Fibroblast of villous mesenchyme (primary cell): Measurements from ENCODE around the gene EBPL. TPM values are rescaled to one million over a fixed set of nuclear protein-coding genes. Genes with fewer than 3 reads are reported as not detected.

Experiments used
- DNase-seq: peaks from one replicate; pipeline ENCODE4 v3.0.0-alpha.2; 2010; ENCODE audit warnings: low read depth
- H3K4me3 ChIP-seq: 2 replicates; pipeline ENCODE4 v1.5.1; 2011; ENCODE audit warnings: low read depth, mild to moderate bottlenecking, low read length
- total RNA-seq: library from RNA; depleted of rRNA; stranded (reverse); fragments of >200 nt; gene quantifications from 2 replicates; pipeline ENCODE4 v1.2.3, GENCODE V29; 2012
- TF ChIP-seq, protein P1 (sequence below): IDR thresholded peaks from 2 replicates; pipeline ENCODE4 v1.5.1; 2012; ENCODE audit warnings: low read depth, mild to moderate bottlenecking, low read length; ENCODE audit not compliant: insufficient read depth

EBPL gene
- total RNA-seq, 1 donor, result 39.7 TPM

DNA sequence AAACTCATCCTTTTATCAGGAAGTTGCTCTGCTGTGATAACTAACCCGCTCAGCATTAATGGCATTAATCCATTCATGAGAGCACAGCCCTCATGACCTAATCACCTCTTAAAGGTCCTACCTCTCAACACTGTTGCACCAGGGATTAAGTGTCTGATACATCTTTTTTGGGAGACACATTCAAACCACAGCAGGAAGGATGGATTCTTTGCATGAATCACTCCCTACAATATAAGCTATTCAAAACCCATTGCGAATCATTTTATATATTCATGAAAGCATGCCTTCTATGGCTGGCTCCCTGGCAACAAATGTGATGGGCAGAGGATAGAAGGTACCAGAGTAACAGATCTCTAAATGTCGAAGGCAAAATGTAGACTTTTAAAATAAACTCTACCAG, 35.4 kb downstream of the EBPL start:
- H3K4me3 ChIP-seq, result no peak overlapping the region
- TF ChIP-seq, protein P1, sequence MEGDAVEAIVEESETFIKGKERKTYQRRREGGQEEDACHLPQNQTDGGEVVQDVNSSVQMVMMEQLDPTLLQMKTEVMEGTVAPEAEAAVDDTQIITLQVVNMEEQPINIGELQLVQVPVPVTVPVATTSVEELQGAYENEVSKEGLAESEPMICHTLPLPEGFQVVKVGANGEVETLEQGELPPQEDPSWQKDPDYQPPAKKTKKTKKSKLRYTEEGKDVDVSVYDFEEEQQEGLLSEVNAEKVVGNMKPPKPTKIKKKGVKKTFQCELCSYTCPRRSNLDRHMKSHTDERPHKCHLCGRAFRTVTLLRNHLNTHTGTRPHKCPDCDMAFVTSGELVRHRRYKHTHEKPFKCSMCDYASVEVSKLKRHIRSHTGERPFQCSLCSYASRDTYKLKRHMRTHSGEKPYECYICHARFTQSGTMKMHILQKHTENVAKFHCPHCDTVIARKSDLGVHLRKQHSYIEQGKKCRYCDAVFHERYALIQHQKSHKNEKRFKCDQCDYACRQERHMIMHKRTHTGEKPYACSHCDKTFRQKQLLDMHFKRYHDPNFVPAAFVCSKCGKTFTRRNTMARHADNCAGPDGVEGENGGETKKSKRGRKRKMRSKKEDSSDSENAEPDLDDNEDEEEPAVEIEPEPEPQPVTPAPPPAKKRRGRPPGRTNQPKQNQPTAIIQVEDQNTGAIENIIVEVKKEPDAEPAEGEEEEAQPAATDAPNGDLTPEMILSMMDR, result no peak
- DNase-seq, result no peak

DNA sequence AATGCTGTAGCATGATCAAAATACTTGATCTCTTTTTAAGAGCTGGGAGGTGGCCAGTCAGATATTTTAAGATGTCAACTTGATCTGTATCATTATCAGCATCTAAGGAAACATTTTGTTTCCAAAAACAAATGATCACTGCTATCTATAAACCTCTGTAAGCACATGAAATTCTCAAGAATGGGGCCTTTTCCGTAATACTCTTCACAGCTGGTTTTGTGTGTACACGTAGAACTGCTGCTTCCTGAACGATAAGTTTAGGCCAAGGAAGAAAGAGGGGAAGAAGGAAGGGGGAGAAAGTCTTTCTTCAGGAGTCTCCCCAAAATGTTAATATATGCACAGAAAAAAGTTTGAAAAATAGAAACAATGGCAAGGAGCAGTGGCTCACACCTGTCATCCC, 37.3 kb downstream of the EBPL start:
- DNase-seq, result no peak
- no peak overlapping the region for H3K4me3 ChIP-seq
- TF ChIP-seq, protein P1, result no peak

DNA sequence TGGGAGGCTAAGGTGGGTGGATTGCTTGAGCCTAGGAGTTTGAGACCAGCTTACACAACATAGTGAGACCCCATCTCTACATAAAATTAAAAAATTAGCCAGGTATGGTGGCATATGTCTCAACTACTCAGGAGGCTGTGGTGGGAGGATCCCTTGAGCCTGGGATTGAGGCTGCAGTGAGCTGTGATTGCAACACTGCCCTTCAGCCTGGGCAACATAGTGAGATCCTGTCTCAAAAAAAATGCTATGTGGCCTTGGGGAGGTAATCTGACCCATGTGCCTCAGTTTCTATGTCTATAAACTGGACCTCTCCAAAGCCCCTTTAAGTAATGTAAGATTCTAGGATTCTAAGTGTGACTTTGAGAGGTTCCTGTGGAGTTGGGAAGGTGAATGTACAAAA, 37.8 kb downstream of the EBPL start:
- TF ChIP-seq, protein P1, result no peak
- DNase-seq, result no peak
- no peak overlapping the region for H3K4me3 ChIP-seq

DNA sequence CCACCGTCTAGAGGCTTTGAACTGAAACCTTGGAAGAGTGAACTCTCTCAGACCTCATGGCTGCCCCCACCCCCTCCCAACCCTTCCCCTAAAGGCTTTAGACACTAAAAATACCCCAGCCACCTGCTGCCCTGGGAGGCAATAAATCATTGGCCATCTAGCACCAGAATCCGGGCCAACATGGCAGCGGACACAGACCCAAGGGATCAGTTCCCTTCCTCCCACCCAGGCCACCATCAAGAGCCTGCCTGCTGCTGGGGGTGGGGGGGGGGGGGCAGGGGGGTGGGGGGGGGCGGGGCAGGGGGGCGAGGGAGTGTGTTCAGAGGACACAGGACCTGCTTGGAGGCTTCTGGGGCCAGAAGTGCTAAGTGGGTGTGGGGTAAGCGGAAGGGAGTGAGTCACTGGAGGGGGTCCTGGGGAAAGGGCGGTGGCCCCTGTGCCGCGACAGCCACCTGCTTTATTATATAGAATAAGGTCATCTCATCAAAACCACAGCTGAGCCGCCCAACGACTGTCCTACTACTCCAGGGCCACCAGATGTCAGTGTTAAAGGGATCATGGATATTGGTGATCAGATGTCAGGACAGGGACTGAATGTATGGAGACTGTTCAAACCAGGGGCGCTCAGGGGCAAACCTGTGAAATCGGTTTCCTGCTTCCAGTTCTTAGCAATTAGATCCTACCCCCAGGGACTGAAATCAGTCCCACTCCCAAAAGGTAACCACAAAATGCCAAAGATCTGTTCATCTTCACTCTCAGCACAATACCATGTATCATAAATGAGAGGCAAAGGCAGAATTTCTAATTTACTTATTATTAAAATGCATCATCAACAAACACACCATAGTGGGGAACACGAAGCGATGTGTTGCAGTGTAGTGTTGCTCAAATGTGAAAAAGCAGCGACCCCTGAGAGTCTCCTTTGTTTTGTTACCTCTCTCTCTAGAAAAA, 38.7 kb downstream of the EBPL start:
- no peak for DNase-seq
- no peak overlapping the region for H3K4me3 ChIP-seq
- TF ChIP-seq, protein P1, result peak; percentile 45

DNA sequence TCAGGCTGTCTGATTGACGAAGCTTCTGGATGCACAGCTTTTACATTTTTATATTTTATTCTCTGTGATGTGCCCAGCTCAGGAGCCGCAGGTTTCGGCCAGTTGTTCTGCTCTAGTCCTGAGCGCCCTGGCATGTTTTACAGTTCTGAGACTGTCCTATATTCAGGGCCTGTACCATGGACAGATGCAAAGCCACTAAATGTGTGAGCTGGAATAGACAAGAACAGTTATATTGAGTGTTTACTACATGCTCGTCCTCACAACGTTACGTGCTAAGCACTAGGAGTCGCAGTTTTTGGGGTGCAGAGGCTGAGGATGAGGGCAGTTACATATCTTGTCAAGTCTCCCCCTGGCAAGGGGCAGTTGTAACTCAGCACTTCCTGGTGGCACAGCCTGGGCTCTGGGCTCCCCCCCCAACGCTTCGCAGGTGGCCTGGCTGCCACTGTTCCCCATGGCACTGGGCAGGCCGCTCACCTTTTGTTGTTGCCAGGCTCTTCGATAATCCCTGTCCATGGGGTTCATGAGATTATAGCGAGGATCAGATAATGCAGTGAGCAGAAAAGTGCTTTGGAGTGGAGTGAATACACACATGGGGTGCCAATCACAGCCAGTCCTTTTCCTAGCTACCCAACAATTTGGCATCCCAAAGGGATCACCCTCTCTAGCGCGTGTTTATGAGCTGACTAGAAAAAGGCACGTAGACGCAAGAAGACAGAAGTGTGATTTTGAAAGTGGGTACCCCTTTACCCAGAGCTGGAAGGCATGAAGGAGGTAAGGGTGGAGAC, 39.5 kb downstream of the EBPL start:
- TF ChIP-seq, protein P1, result no peak
- no peak for DNase-seq
- H3K4me3 ChIP-seq, result no peak overlapping the region

DNA sequence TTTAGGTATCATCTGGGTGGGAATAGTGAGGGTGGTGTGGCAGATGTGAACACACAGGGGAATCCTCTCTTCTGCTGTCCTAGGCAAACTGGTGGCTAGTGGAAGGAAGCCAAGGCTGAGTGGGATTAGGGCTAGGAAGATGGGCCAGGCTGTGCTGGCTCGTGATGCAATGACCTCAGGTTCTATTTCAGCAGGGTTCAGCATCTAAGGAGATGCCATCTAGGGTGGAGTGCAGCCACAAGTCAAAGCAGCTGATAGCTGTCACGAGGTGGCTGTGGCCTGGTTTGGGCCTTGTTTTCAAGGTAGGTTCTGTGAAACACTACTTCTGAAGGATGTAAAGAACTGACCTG, 41.3 kb downstream of the EBPL start:
- DNase-seq, result peak; percentile 73
- no peak overlapping the region for H3K4me3 ChIP-seq
- TF ChIP-seq, protein P1, result no peak
